Epithelial cell of proximal tubule (primary cell): Measurements from ENCODE around the gene AK5. TPM values are rescaled to one million over a fixed set of nuclear protein-coding genes. Genes with fewer than 3 reads are reported as not detected.
A peak's percentile ranks its signal among the peaks of the same experiment; 100 is the strongest.

Experiments used
- DNase-seq: peaks from one replicate; pipeline ENCODE4 v3.0.0-alpha.2; 2011; ENCODE audit warnings: low read depth
- H3K4me3 ChIP-seq: 2 replicates; pipeline ENCODE4 v1.5.1; 2011; ENCODE audit warnings: low read depth, mild to moderate bottlenecking, low read length
- CTCF ChIP-seq: conservative IDR thresholded peaks from 2 replicates; pipeline ENCODE4 v1.5.1; 2012; ENCODE audit warnings: low read depth, mild to moderate bottlenecking, low read length
- total RNA-seq: library from RNA; depleted of rRNA; stranded (reverse); fragments of >200 nt; gene quantifications from 2 replicates; pipeline ENCODE4 v1.2.3, GENCODE V29; 2015

The AK5 gene
- total RNA-seq, 1 donor from 2014 or later, result 25.0 TPM

DNA sequence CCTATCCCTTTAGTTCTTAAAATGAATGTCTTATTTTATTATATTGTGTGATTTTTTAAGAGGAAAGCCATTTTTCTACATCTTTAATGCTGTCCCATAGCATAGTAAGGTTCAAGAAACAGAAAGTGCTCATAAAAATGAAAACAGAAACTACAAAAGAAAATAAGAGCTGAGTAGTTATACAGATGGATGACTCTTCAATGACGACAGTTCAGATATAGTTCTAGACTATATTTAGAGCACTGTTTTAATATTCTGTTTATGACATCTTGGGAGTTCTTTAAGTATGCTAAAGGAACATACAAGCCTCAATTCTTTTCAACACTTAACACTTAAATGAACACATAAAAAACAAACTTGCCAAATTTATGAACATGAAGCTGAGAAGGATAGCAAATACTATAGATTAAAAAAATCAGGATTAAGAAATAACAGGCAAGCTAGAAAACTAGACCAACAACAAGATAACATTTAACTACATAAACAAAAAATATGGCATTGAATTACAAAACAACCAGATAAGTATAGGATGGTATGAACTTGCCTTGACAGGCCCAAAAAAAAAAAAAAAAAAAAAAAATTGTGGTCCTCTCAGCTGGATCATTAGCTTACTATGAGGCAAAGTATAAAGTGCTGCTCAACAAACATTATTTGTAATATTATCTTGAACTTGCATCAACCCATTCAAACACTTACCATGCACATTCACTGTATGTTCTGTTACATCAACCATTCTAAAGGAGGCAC is 312.7 kb downstream of the AK5 start:
- no peak for TF ChIP-seq CTCF
- H3K4me3 ChIP-seq, result no peak overlapping the region
- no peak for DNase-seq

DNA sequence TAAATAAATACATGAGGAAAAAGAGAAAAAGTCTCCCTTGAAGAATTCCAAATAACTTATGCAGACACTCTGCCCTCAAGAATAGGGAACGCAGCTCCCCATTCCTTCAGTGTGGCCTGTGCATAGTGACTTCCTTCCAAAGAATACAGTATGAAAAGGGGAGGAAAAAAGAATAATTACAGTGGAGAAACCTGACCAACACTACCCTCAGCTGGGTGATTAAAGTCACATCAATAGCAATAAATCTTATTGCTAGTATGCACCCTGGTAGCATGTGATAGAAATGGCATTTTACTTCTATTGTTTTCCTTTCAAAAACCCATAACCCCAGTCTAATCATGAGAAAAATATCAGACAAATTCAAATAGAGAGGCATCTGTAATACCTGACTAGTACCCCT is 315.5 kb downstream of the AK5 start:
- no peak overlapping the region for H3K4me3 ChIP-seq
- no peak for DNase-seq
- no peak for TF ChIP-seq CTCF

DNA sequence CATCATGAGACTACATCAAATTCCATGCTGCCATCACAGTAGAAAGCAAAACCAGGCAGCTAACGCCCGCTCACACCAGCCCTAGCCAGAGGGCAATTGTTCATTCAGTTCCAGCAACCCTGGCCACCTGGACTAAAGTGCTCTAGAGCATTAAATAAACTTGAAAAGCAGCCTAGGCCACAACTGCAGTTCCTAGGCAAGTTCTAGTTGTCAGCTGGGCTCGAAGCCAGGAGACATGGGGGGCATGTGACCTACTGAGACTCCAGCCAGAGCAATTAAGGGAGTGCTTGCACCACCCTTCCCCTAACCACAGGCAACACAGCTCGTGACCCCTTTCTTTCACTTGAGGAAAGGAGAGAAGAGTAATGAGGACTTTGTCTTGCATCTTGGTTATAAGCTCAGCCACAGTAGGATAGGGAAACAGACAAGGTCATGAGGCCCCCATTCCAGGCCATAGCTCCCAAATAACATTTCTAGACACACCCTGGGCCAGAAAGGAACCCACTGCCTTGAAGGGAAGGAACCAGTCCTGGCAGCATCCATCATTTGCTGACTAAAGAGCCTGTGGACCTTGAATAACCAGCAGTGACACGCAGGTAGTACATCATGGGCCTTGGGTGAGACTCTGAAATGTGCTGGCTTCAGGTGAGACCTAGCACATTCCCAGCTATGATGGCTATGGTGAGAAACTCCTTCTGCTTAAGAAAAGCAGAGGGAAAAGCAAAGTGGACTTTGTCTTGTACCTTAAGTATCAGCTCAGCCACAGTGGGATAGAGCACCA is 323.6 kb downstream of the AK5 start:
- peak; percentile 46 for DNase-seq
- TF ChIP-seq CTCF, result no peak
- H3K4me3 ChIP-seq, result no peak overlapping the region

GRCh38 chr1:77608893-77609292 is 327.1 kb downstream of the AK5 start:
- no peak overlapping the region for H3K4me3 ChIP-seq
- DNase-seq, result no peak
- TF ChIP-seq CTCF, result no peak

Other genes starting within 250 kb of the AK5 start
- 14.4 and 21.6 TPM in 2 replicates for gene PIGK, start 62.6 kb upstream of the AK5 start, total RNA-seq